ENCODE results near the gene PTPRN2. TPM values are rescaled to one million over a fixed set of nuclear protein-coding genes. Genes with fewer than 3 reads are reported as not detected.

The PTPRN2 gene
- total RNA-seq, 2 experiments from 2014 or later: 7.0 to 7.2 TPM

- Mint-ChIP-seq H3K27ac (no peak overlapping the region), H3K4me3 (no peak overlapping the region), H3K36me3 (ENCODE audit: low read depth) (no peaks in the 10 kb centered on the region), H3K4me1 (ENCODE audit: low read depth) (no peaks in the 10 kb centered on the region), H3K9me3 (ENCODE audit: insufficient read depth) (peaks cover 10% of the 10 kb centered on the region), H3K27me3 (ENCODE audit: low read depth) (no peaks in the 10 kb centered on the region)
- ATAC-seq (no peak), DNase-seq (no peak)
- ChIA-PET CTCF (no interaction called here), POLR2A (no interaction called here)
These were observed 305.1 kb downstream of the PTPRN2 start for GRCh38 chr7:158282461-158283001.

DNA sequence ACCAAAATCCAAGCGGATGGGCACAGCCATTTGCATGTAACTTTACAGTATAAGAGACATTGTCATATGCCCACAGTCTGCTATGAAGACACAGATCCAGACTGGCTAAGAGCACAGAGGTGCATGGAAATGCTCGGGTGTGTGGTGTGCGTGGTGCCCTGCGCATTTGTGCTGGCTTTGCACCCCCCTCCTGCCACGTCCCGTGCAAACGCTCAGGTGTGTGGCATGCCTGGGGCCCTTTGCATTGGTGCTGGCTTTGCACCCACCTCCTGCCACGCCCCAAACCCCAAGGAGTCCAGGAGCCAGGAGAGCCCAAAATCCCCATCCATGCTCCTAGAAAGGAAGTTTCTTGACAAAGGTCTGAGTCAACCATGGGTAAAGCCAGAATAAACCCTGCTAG is 306.2 kb downstream of the PTPRN2 start:
- Mint-ChIP-seq H3K27ac (no peak overlapping the region), H3K36me3 (ENCODE audit: low read depth) (no peaks in the 10 kb centered on the region), H3K9me3 (ENCODE audit: insufficient read depth) (peaks cover 5% of the 10 kb centered on the region), H3K4me1 (ENCODE audit: low read depth) (no peaks in the 10 kb centered on the region), H3K27me3 (ENCODE audit: low read depth) (no peaks in the 10 kb centered on the region), H3K4me3 (no peak overlapping the region)
- POLR2A ChIA-PET: no interaction called here
- DNase-seq (no peak), ATAC-seq (no peak)
- CTCF ChIA-PET: no interaction called here

GRCh38 chr7:158280448-158281144 is 307.0 kb downstream of the PTPRN2 start:
- Mint-ChIP-seq H3K36me3 (ENCODE audit: low read depth) (no peaks in the 10 kb centered on the region), H3K4me3 (no peak overlapping the region), H3K27me3 (ENCODE audit: low read depth) (no peaks in the 10 kb centered on the region), H3K4me1 (ENCODE audit: low read depth) (no peaks in the 10 kb centered on the region), H3K9me3 (ENCODE audit: insufficient read depth) (no peaks in the 10 kb centered on the region), H3K27ac (no peak overlapping the region)
- ATAC-seq: no peak
- POLR2A ChIA-PET: no interaction called here
- no peak for DNase-seq
- CTCF ChIA-PET: no interaction called here

DNA sequence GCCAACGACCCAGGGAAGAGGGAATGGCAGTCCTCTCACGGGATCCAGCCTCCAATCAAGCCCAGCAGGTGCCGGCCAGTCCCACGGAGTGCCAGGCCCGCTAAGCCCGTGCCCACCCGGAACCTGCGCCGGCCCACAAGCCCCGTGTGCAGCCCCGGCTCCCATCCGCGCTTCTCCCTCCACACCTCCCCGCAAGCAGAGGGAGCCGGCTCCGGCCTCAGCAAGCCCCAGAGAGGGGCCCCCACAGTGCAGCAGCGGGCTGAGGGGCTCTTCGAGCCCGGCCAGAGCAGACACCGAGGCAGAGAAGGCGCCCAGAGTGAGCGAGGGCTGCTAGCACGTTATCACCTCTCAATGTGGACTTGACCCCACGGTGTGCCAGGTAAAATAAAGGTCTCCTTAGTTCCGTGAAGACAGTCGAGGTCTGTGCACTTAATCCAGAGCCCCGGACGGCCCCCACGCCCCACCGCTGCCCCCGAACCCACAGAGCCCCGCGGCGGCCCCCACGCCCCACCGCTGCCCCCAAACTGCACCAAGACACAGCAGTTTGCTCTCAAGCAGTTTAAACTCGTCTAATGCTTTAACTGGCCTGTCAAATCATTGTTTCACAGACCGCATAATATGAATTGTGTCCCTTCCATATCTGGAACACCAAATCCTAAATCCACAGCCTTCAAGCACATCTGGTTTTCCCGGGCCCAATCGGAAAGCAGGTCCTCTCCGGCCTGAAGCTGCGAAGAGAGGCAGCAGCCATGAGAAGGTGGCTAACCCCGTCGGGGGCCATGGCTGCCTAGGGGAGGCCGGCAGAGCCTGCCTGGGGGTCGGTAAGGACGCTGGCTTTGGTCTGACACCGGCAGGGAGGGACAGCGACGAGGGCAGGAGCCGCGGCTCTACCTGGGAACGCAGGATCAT is 307.8 kb downstream of the PTPRN2 start:
- H3K9me3 Mint-ChIP-seq (ENCODE audit: insufficient read depth): no peaks in the 10 kb centered on the region
- no peak overlapping the region for H3K27ac Mint-ChIP-seq
- no peak for DNase-seq
- ChIA-PET POLR2A (no interaction called here), CTCF (no interaction called here)
- H3K4me3 Mint-ChIP-seq: no peak overlapping the region
- H3K4me1 Mint-ChIP-seq (ENCODE audit: low read depth): no peaks in the 10 kb centered on the region
- no peaks in the 10 kb centered on the region for H3K27me3 Mint-ChIP-seq (ENCODE audit: low read depth)
- no peaks in the 10 kb centered on the region for H3K36me3 Mint-ChIP-seq (ENCODE audit: low read depth)
- ATAC-seq: no peak

DNA sequence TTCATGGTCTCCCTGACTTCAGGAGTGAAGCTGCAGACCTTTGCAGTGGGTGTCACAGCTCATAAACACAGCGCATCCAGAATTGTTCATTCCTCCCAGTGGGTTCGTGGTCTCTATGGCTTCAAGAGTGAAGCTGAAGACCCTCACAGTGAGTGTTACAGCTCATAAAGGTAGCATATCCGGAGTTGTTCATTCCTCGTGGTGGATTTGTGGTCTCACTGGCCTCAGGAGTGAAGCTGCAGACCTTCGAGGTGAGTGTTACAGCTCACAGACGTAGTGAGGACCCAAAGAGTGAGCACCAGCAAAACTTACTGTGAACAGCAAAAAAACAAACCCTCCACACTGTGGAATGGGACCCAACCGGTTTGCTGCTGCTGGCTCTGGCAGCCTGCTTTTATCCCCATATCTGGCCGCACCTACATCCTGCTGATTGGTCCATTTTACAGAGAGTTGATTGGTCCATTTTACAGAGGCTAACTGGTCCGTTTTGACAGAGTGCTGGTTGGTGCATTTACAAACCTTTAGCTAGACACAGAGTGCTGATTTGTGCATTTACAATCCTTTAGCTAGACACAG is 308.8 kb downstream of the PTPRN2 start:
- no peaks in the 10 kb centered on the region for H3K9me3 Mint-ChIP-seq (ENCODE audit: insufficient read depth)
- H3K27ac Mint-ChIP-seq: no peak overlapping the region
- CTCF ChIA-PET: no interaction called here
- H3K27me3 Mint-ChIP-seq (ENCODE audit: low read depth): no peaks in the 10 kb centered on the region
- no peak for DNase-seq
- POLR2A ChIA-PET: no interaction called here
- no peak for ATAC-seq
- H3K4me1 Mint-ChIP-seq (ENCODE audit: low read depth): no peaks in the 10 kb centered on the region
- H3K36me3 Mint-ChIP-seq (ENCODE audit: low read depth): no peaks in the 10 kb centered on the region
- no peak overlapping the region for H3K4me3 Mint-ChIP-seq

- POLR2A ChIA-PET: no interaction called here
- ATAC-seq: no peak
- CTCF ChIA-PET: no interaction called here
- H3K27ac Mint-ChIP-seq: no peak overlapping the region
- no peak overlapping the region for H3K4me3 Mint-ChIP-seq
- no peaks in the 10 kb centered on the region for H3K9me3 Mint-ChIP-seq (ENCODE audit: insufficient read depth)
- no peak for DNase-seq
- no peaks in the 10 kb centered on the region for H3K36me3 Mint-ChIP-seq (ENCODE audit: low read depth)
- H3K27me3 Mint-ChIP-seq (ENCODE audit: low read depth): no peaks in the 10 kb centered on the region
- H3K4me1 Mint-ChIP-seq (ENCODE audit: low read depth): no peaks in the 10 kb centered on the region
These were observed 310.1 kb downstream of the PTPRN2 start for GRCh38 chr7:158277219-158278141.

DNA sequence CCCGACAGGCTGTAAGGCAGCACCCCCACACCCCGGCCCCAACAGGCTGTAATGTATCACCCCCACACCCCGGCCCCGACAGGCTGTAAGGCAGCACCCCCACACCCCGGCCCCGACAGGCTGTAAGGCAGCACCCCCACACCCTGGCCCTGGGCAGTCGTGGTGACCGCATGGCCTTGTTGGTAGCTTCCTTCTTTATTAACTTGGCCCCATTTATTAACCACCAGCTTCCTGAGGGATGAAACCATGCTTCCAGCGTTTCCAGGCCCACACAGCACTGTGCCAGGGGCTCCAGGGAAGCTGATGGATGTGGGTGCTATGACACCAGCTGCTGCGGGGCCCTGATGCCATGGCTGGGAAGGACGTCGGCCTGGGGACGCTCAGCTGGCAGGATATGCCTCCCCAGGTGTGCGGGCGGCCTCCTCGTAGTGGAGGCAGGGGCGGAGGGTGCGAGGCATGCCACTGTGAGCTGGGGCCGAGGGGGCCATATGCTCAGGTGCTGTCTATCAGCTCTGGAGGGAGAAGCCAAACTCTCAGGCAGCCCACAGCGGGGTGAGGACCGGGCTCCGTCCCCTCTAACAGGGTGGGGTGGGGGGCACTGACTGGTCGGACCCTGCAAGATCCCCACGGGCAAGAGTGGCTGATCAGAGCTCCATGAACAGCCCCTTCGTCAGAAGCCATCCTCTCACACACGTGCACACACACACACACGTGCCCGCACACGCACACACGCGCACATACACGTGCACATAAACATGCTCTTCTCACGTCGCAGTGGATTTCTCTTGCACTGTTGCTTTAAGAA is 311.0 kb downstream of the PTPRN2 start:
- Mint-ChIP-seq H3K36me3 (ENCODE audit: low read depth) (no peaks in the 10 kb centered on the region), H3K27ac (no peak overlapping the region), H3K4me1 (ENCODE audit: low read depth) (no peaks in the 10 kb centered on the region), H3K27me3 (ENCODE audit: low read depth) (no peaks in the 10 kb centered on the region), H3K4me3 (no peak overlapping the region), H3K9me3 (ENCODE audit: insufficient read depth) (no peaks in the 10 kb centered on the region)
- DNase-seq (no peak), ATAC-seq (no peak)
- POLR2A ChIA-PET: no interaction called here
- CTCF ChIA-PET: no interaction called here

DNA sequence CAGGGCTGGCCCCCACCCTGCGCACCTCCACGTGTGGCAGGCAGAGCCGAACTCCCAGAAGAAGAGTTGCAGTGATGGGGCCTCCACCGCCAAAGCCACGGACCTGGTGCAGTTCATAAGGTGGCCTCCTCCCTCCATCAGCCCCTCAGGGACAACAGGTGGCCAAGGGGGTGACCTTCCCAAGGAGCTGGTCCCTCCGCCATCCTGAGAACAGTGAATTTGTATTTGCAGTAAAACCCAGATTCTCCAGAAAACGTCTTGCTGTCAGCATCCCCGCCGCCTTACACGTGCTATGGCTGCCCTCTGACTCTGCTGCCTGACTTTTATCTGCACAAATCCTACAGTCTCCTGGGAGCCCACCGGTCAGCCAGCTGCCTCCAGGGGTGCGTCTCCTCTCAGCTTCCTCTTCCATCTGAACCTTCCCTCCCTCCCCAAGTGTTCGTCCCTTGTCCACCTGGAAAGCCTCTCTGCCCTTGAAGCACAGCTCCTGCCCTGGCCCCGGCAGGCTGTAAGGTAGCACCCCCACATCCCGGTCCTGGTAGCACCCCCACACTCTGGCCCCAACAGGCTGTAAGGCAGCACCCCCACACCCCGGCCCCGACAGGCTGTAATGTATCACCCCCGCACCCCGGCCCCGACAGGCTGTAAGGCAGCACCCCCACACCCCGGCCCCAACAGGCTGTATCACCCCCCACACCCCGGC is 311.8 kb downstream of the PTPRN2 start:
- no peaks in the 10 kb centered on the region for H3K36me3 Mint-ChIP-seq (ENCODE audit: low read depth)
- H3K4me1 Mint-ChIP-seq (ENCODE audit: low read depth): no peaks in the 10 kb centered on the region
- no peak for ATAC-seq
- no peaks in the 10 kb centered on the region for H3K9me3 Mint-ChIP-seq (ENCODE audit: insufficient read depth)
- ChIA-PET CTCF (no interaction called here), POLR2A (no interaction called here)
- no peak overlapping the region for H3K4me3 Mint-ChIP-seq
- no peak overlapping the region for H3K27ac Mint-ChIP-seq
- no peaks in the 10 kb centered on the region for H3K27me3 Mint-ChIP-seq (ENCODE audit: low read depth)
- no peak for DNase-seq

DNA sequence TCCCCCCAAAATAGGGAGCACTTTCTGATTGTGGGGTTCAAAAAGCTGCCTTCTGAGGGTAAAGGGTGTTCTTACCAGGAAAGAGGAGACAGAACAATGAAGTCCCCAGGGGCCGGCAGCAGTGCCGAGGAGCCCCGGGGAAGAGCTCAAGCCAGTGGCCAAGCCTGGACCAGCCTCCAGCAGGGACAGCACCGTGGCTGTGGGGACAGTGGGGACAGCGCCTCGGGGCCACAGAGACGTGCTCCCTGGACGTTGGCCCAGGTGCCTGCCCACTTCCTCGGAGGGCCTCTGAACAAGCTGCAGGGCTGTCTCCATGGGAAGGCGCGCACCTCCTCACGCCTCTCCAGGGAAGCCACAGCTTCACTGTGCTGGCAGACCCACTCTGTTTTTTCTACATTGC is 312.6 kb downstream of the PTPRN2 start:
- DNase-seq (no peak), ATAC-seq (no peak)
- Mint-ChIP-seq H3K9me3 (ENCODE audit: insufficient read depth) (no peaks in the 10 kb centered on the region), H3K4me3 (no peak overlapping the region), H3K4me1 (ENCODE audit: low read depth) (no peaks in the 10 kb centered on the region), H3K27me3 (ENCODE audit: low read depth) (no peaks in the 10 kb centered on the region), H3K27ac (no peak overlapping the region), H3K36me3 (ENCODE audit: low read depth) (no peaks in the 10 kb centered on the region)
- CTCF ChIA-PET: no interaction called here
- POLR2A ChIA-PET: no interaction called here

GRCh38 chr7:158274404-158274811 is 313.2 kb downstream of the PTPRN2 start:
- ChIA-PET POLR2A (no interaction called here), CTCF (no interaction called here)
- Mint-ChIP-seq H3K4me1 (ENCODE audit: low read depth) (no peaks in the 10 kb centered on the region), H3K27ac (no peak overlapping the region), H3K4me3 (no peak overlapping the region), H3K36me3 (ENCODE audit: low read depth) (no peaks in the 10 kb centered on the region), H3K9me3 (ENCODE audit: insufficient read depth) (no peaks in the 10 kb centered on the region), H3K27me3 (ENCODE audit: low read depth) (no peaks in the 10 kb centered on the region)
- no peak for ATAC-seq
- no peak for DNase-seq

Data from activated CD8-positive, alpha-beta T cell treated with anti-CD3 and anti-CD28 coated beads, Interleukin-2, amount 10 ng/mL, durations not matched to agents 7 days and 5 days (primary cell).